ENCODE data around the gene FKBP1A.

The FKBP1A gene

GRCh38 chr20:1396702-1397101 is 3.8 kb upstream of the FKBP1A start:
- H3K27ac ChIP-seq = no peak overlapping the region
- ChIA-PET POLR2A (ENCODE audit: low non-redundant PET) (no interaction called here), CTCF (no interaction called here)
- no peak for TF ChIP-seq CTCF (conservative IDR thresholded peaks at IDR 0.05; ENCODE audit: low read depth)
- DNase-seq (ENCODE audit: low spot score) = no peak

- CTCF ChIA-PET = no interaction called here
- POLR2A ChIA-PET (ENCODE audit: low non-redundant PET) = no interaction called here
- no peak for DNase-seq (ENCODE audit: low spot score)
- TF ChIP-seq CTCF (conservative IDR thresholded peaks at IDR 0.05; ENCODE audit: low read depth) = no peak
- no peak overlapping the region for H3K27ac ChIP-seq
Observed at GRCh38 chr20:1396264-1396663, 3.4 kb upstream of the FKBP1A start.

GRCh38 chr20:1394686-1395085 is 1.8 kb upstream of the FKBP1A start:
- CTCF ChIA-PET = no interaction called here
- no peak for DNase-seq (ENCODE audit: low spot score)
- POLR2A ChIA-PET (ENCODE audit: low non-redundant PET) = no interaction called here
- no peak for TF ChIP-seq CTCF (conservative IDR thresholded peaks at IDR 0.05; ENCODE audit: low read depth)
- no peak overlapping the region for H3K27ac ChIP-seq

GRCh38 chr20:1393507-1393882 is 641 bp upstream of the FKBP1A start:
- DNase-seq (ENCODE audit: low spot score) = no peak
- ChIA-PET CTCF (no interaction called here), POLR2A (ENCODE audit: low non-redundant PET) (no interaction called here)
- TF ChIP-seq CTCF (conservative IDR thresholded peaks at IDR 0.05; ENCODE audit: low read depth) = no peak
- no peak overlapping the region for H3K27ac ChIP-seq

GRCh38 chr20:1392443-1392692 is 486 bp downstream of the FKBP1A start:
- TF ChIP-seq CTCF (conservative IDR thresholded peaks at IDR 0.05; ENCODE audit: low read depth) = no peak
- CTCF ChIA-PET = interaction anchor here (0.7 kb wide), 1 partner anchor 1730 kb away, joined by 4 read pairs; no protein-coding TSS in a partner anchor
- H3K27ac ChIP-seq = peak overlapping the region; percentile 71
- POLR2A ChIA-PET (ENCODE audit: low non-redundant PET) = no interaction called here
- no peak for DNase-seq (ENCODE audit: low spot score)

GRCh38 chr20:1391640-1392442 is 1.0 kb downstream of the FKBP1A start:
- DNase-seq (ENCODE audit: low spot score) = no peak
- TF ChIP-seq CTCF (conservative IDR thresholded peaks at IDR 0.05; ENCODE audit: low read depth) = no peak
- peak overlapping the region; percentile 71 for H3K27ac ChIP-seq
- ChIA-PET CTCF (interaction anchor here (0.7 to 1.0 kb wide), 4 partner anchors 79 to 1731 kb away, joined by 3 to 6 read pairs (median 4); no protein-coding TSS in a partner anchor), POLR2A (ENCODE audit: low non-redundant PET) (interaction anchor here (0.6 kb wide), 2 partner anchors 8 to 64 kb away, joined by 4 to 5 read pairs; no protein-coding TSS in a partner anchor)
